Type B pancreatic cell (in vitro differentiated cells): ENCODE data around the gene SSX1. TPM values are rescaled to one million over a fixed set of nuclear protein-coding genes. Genes with fewer than 3 reads are reported as not detected.
"Not testable (repeated sequence)": the region's sequence is repeated elsewhere in the genome, so short reads cannot be mapped to it uniquely, and the experiment has no call there.

Source experiments
- DNase-seq: peaks from one replicate; pipeline ENCODE4 v3.0.0; 2021; ENCODE audit warnings: mixed read lengths; ENCODE audit not compliant: unreplicated experiment; ENCODE audit errors: extremely low spot score
- H3K27ac Mint-ChIP-seq: 2 replicates; pipeline ENCODE4 v1.8.0; 2021; ENCODE audit warnings: mild to moderate bottlenecking, mixed read lengths
- H3K27me3 Mint-ChIP-seq: 2 replicates; pipeline ENCODE4 v1.8.0; 2021; ENCODE audit warnings: mixed read lengths
- H3K36me3 Mint-ChIP-seq: 2 replicates; pipeline ENCODE4 v1.8.0; 2021; ENCODE audit warnings: mixed read lengths
- H3K4me1 Mint-ChIP-seq: one replicate; pipeline ENCODE4 v1.8.0; 2021; ENCODE audit warnings: mixed read lengths; ENCODE audit not compliant: unreplicated experiment
- H3K4me3 Mint-ChIP-seq: 2 replicates; pipeline ENCODE4 v1.8.0; 2021; ENCODE audit warnings: mild to moderate bottlenecking, mixed read lengths
- H3K9me3 Mint-ChIP-seq: 2 replicates; pipeline ENCODE4 v1.8.0; 2021; ENCODE audit warnings: mixed read lengths
- CTCF ChIP-seq: fragments of 200-600 bp; sonication (generic); conservative IDR thresholded peaks from 2 replicates; pipeline ENCODE4 v1.5.0; 2021; ENCODE audit warnings: antibody characterized with exemption, mild to moderate bottlenecking
- long read RNA-seq: library from polyadenylated mRNA; unstranded; transcript quantifications from one replicate; pipeline ENCODE4 v2.0.0, GENCODE V29; 2020
- total RNA-seq: library from RNA; stranded (reverse); gene quantifications from 2 replicates; pipeline ENCODE4 v1.2.1, GENCODE V29; 2021; ENCODE audit warnings: low replicate concordance

The SSX1 gene
- not detected in 2 replicates for total RNA-seq
- long read RNA-seq = 0 reads

- not testable (repeated sequence) for H3K36me3 Mint-ChIP-seq, H3K4me1 Mint-ChIP-seq, H3K27me3 Mint-ChIP-seq, DNase-seq, H3K4me3 Mint-ChIP-seq, H3K27ac Mint-ChIP-seq, H3K9me3 Mint-ChIP-seq
Observed at GRCh38 chrX:48255062-48255796, at the start of gene SSX1. Gene SSX1 (plus strand): TSS chrX:48255392. CDS start chrX:48257242, 1,850 bp downstream.

- not testable (repeated sequence) for H3K4me3 Mint-ChIP-seq, H3K36me3 Mint-ChIP-seq, H3K27ac Mint-ChIP-seq, H3K4me1 Mint-ChIP-seq, H3K9me3 Mint-ChIP-seq, DNase-seq, H3K27me3 Mint-ChIP-seq
Observed at GRCh38 chrX:48214341-48214740, 40.9 kb upstream of the SSX1 start.

GRCh38 chrX:48224196-48224595 is 31.0 kb upstream of the SSX1 start:
- DNase-seq, H3K9me3 Mint-ChIP-seq, H3K27ac Mint-ChIP-seq, H3K4me3 Mint-ChIP-seq, H3K36me3 Mint-ChIP-seq, H3K4me1 Mint-ChIP-seq, H3K27me3 Mint-ChIP-seq: not testable (repeated sequence)

GRCh38 chrX:48252945-48253344 is 2.2 kb upstream of the SSX1 start:
- H3K4me3 Mint-ChIP-seq, H3K4me1 Mint-ChIP-seq, H3K27me3 Mint-ChIP-seq, H3K9me3 Mint-ChIP-seq, H3K36me3 Mint-ChIP-seq, H3K27ac Mint-ChIP-seq, DNase-seq: not testable (repeated sequence)

- not testable (repeated sequence) for H3K9me3 Mint-ChIP-seq, DNase-seq, H3K36me3 Mint-ChIP-seq, H3K4me3 Mint-ChIP-seq, H3K4me1 Mint-ChIP-seq, H3K27me3 Mint-ChIP-seq, H3K27ac Mint-ChIP-seq
Observed at GRCh38 chrX:48274365-48274764, 19.2 kb downstream of the SSX1 start.

- H3K27me3 Mint-ChIP-seq = no peaks in the 10 kb centered on the region
Observed at GRCh38 chrX:48278958-48279357, 23.8 kb downstream of the SSX1 start.

GRCh38 chrX:48280729-48281128 is 25.5 kb downstream of the SSX1 start:
- H3K27me3 Mint-ChIP-seq, H3K9me3 Mint-ChIP-seq, H3K27ac Mint-ChIP-seq, H3K4me3 Mint-ChIP-seq, DNase-seq, H3K4me1 Mint-ChIP-seq, H3K36me3 Mint-ChIP-seq: not testable (repeated sequence)

More at GRCh38 chrX:48278958-48279357, 23.8 kb downstream of the SSX1 start:
- Mint-ChIP-seq H3K9me3 (peaks cover 8% of the 10 kb centered on the region), H3K36me3 (no peaks in the 10 kb centered on the region), H3K27ac (no peak overlapping the region), H3K4me3 (no peak overlapping the region), H3K4me1 (no peaks in the 10 kb centered on the region)
- TF ChIP-seq CTCF = no peak
- DNase-seq = no peak

GRCh38 chrX:48306175-48306574 is 51.0 kb downstream of the SSX1 start:
- Mint-ChIP-seq H3K36me3 (no peaks in the 10 kb centered on the region), H3K27me3 (no peaks in the 10 kb centered on the region), H3K27ac (no peak overlapping the region), H3K9me3 (no peaks in the 10 kb centered on the region), H3K4me3 (no peak overlapping the region), H3K4me1 (no peaks in the 10 kb centered on the region)
- no peak for TF ChIP-seq CTCF
- no peak for DNase-seq

- H3K27ac Mint-ChIP-seq, H3K4me1 Mint-ChIP-seq, H3K36me3 Mint-ChIP-seq, DNase-seq, H3K4me3 Mint-ChIP-seq, H3K27me3 Mint-ChIP-seq, H3K9me3 Mint-ChIP-seq: not testable (repeated sequence)
Observed at GRCh38 chrX:48313996-48314395, 58.8 kb downstream of the SSX1 start.

Other genes with a start within 250 kb of the SSX1 start
- gene SPACA5, start 248.4 kb upstream of the SSX1 start, total RNA-seq = not detected in 2 replicates
- gene ZNF630, start 183.8 kb upstream of the SSX1 start, total RNA-seq = 3.6 and 4.4 TPM in 2 replicates
- gene SPACA5B, start 124.8 kb upstream of the SSX1 start, total RNA-seq = not detected in 2 replicates
- not detected in 2 replicates for gene SSX5, start 58.6 kb upstream of the SSX1 start, total RNA-seq
- not detected in 2 replicates for gene SSX3, start 101.3 kb downstream of the SSX1 start, total RNA-seq
- not detected in 2 replicates for gene SSX4, start 128.1 kb downstream of the SSX1 start, total RNA-seq
- not detected in 2 replicates for gene SSX4B, start 156.6 kb downstream of the SSX1 start, total RNA-seq
- gene SLC38A5, start 214.9 kb downstream of the SSX1 start, total RNA-seq = 1.8 and 4.6 TPM in 2 replicates
- 35.3 and 46.4 TPM in 2 replicates for gene FTSJ1, start 220.8 kb downstream of the SSX1 start, total RNA-seq